Breast epithelium (tissue), 3 donors: Measurements from ENCODE around the gene RYR3.

Experiments
- CTCF ChIP-seq, 3 donors: fragments of 450-650 bp; IDR thresholded peaks; one replicate each; pipeline ENCODE4 v1.5.1; 2016 to 2017; ENCODE audit warnings: antibody characterized with exemption in 3 of 3, mild to moderate bottlenecking in 3 of 3, moderate library complexity in 3 of 3
- POLR2A ChIP-seq: fragments of 450-650 bp; IDR thresholded peaks from one replicate; pipeline ENCODE4 v1.6.1; 2016; ENCODE audit warnings: antibody characterized with exemption, mild to moderate bottlenecking, moderate library complexity
- POLR2AphosphoS5 ChIP-seq, 3 donors: sonication (generic); formaldehyde crosslinking; IDR thresholded peaks; one replicate each; pipeline ENCODE4 v1.6.1; 2017; ENCODE audit warnings: antibody characterized with exemption in 3 of 3

- TF ChIP-seq POLR2A, result no peak
- TF ChIP-seq POLR2AphosphoS5 (IDR thresholded peaks at IDR 0.05), result no peak
- no peak for TF ChIP-seq CTCF (IDR thresholded peaks at IDR 0.05)
Observed at GRCh38 chr15:33794453-33794852, 483.7 kb downstream of the RYR3 start.
